Muscle layer of colon (tissue), 2 donors: Measurements from ENCODE around the gene RAB7B.

Source experiments
- H3K27ac ChIP-seq: one replicate; pipeline ENCODE4 v1.7.0; 2013; ENCODE audit warnings: low read depth, mild to moderate bottlenecking, low read length, moderate library complexity
- H3K27me3 ChIP-seq, 2 donors: one replicate each; pipeline ENCODE4 v1.7.0; 2013; ENCODE audit warnings: low read length in 2 of 2, mild to moderate bottlenecking in 2 of 2; ENCODE audit not compliant: insufficient read depth in 2 of 2, control insufficient read depth in 1 of 2
- H3K36me3 ChIP-seq: one replicate; pipeline ENCODE4 v1.7.0; 2013; ENCODE audit warnings: mild to moderate bottlenecking, low read length; ENCODE audit not compliant: insufficient read depth
- H3K4me1 ChIP-seq: one replicate; pipeline ENCODE4 v1.7.0; 2013; ENCODE audit warnings: mild to moderate bottlenecking, low read length; ENCODE audit not compliant: insufficient read depth
- H3K4me3 ChIP-seq, 2 donors: one replicate each; pipeline ENCODE4 v1.7.0; 2013; ENCODE audit warnings: low read length in 2 of 2, low read depth in 1 of 2, mild to moderate bottlenecking in 1 of 2, moderate library complexity in 1 of 2
- H3K9ac ChIP-seq: one replicate; pipeline ENCODE4 v1.7.0; 2013; ENCODE audit warnings: low read length
- H3K9me3 ChIP-seq: one replicate; pipeline ENCODE4 v1.7.0; 2013; ENCODE audit warnings: mild to moderate bottlenecking, low read length
- donor health status: abdominal sarcoma.
- donor health status: Adenocarcinoma of cecum.

The RAB7B gene

DNA sequence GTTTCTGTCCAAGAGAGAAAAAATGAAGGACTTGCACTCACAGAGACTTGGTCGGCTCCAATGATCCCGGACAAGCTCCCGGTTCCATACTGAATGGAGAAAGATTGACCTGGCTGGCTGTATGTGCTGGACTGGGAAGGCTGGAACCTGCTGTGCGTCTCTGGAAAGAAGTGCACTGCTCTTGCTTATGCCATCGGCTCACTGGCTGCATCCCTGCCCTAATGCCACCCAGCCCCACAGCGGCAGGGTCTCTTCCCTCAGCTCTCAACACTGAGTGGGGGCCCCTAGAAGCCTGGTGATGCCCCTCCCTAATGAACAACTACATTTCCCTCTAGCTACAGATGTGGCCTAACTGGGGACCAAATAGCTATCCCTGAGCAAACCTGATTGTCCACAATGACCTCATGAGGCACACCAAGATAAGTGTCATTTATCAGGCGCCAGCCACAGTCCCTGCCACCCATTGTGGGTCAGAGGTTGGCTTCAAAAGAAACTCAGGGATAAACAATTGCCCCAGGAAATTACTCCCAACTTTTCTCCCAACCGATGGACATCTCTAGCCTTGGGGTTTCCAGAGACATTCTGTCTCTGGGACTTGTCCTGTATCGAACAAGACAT lies 17.9 kb upstream of the RAB7B start:
- H3K36me3 ChIP-seq: no peaks in the 10 kb centered on the region
- no peak overlapping the region for H3K27ac ChIP-seq
- no peak overlapping the region for H3K4me3 ChIP-seq
- H3K4me1 ChIP-seq: no peaks in the 10 kb centered on the region
- H3K27me3 ChIP-seq: no peaks in the 10 kb centered on the region
- H3K9ac ChIP-seq: no peak overlapping the region
- H3K9me3 ChIP-seq: no peaks in the 10 kb centered on the region

DNA sequence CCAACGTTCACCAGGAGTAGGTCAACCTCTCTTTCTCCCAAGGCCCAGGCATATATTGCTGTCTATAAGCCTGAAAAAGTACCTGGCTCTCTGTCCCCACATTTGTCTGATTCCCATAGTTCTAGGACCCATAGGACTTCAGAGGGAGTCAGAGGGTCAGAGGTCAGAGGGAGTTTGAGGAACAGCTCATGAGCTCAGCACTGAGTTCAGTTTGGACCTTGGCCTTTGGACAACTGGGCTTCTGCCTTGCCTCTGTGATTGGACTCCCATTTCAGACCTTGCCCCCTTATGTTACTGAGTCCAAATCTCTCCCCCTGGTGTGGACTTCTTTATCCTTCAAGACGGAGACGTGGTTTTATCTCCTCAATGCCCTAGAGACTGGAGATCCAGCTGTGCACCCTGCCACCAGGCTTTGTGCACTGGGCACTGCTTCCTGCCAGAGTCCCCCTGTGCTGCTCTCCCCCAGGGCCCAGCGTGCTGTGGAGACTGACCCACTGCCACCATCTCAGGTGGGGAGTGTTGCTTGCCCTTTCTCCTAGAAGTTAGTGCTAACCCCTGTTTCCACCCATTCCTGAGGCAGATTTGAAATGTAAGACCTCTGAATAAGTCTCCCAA lies 17.3 kb upstream of the RAB7B start:
- Histone ChIP-seq H3K9ac (no peak overlapping the region), H3K27me3 (no peaks in the 10 kb centered on the region), H3K27ac (no peak overlapping the region), H3K4me1 (no peaks in the 10 kb centered on the region), H3K36me3 (no peaks in the 10 kb centered on the region), H3K4me3 (no peak overlapping the region), H3K9me3 (no peaks in the 10 kb centered on the region)

DNA sequence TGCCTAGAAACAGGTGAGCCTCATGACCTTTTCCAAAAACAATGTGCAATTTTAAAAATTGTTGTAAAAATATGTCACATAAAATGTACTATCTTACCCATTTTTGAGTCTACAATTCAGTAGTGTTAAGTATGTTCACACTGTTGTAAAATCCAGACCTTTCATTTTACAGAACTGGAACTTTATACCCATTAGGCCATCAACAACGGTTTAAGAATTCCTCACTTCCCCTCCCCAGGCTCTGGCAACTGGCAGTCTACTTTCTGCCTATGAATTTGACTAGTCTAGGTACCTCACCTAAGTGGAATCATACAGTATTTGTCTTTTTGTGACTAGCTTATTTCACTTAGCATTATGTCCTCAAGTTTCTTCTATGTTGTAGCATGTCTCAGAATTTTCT lies 11.9 kb upstream of the RAB7B start:
- no peak overlapping the region for H3K4me3 ChIP-seq
- H3K9ac ChIP-seq: no peak overlapping the region
- H3K4me1 ChIP-seq: no peaks in the 10 kb centered on the region
- no peaks in the 10 kb centered on the region for H3K36me3 ChIP-seq
- no peaks in the 10 kb centered on the region for H3K9me3 ChIP-seq
- no peak overlapping the region for H3K27ac ChIP-seq
- H3K27me3 ChIP-seq: no peaks in the 10 kb centered on the region

DNA sequence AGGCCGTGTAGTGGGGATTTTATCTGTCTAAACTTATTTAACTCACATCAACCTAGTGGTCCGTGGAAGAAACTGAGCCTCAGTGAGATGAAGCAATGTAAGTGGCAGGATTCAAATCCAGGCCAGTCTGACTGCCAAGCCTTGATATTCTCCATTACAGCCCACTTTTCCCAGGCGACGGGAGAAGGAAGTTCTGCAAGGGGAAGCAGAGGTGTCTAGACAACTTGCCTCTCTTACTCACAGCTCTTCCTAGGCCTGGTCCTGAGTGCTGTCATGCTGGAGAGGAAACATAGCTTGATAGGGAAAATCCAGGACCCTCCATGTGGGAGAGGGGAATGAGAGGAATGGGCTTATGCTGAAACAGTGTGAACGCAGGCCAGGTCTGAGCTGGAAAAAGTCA lies 11.4 kb upstream of the RAB7B start:
- no peak overlapping the region for H3K4me3 ChIP-seq
- no peak overlapping the region for H3K27ac ChIP-seq
- H3K4me1 ChIP-seq: no peaks in the 10 kb centered on the region
- no peaks in the 10 kb centered on the region for H3K36me3 ChIP-seq
- H3K9me3 ChIP-seq: no peaks in the 10 kb centered on the region
- no peaks in the 10 kb centered on the region for H3K27me3 ChIP-seq
- no peak overlapping the region for H3K9ac ChIP-seq

DNA sequence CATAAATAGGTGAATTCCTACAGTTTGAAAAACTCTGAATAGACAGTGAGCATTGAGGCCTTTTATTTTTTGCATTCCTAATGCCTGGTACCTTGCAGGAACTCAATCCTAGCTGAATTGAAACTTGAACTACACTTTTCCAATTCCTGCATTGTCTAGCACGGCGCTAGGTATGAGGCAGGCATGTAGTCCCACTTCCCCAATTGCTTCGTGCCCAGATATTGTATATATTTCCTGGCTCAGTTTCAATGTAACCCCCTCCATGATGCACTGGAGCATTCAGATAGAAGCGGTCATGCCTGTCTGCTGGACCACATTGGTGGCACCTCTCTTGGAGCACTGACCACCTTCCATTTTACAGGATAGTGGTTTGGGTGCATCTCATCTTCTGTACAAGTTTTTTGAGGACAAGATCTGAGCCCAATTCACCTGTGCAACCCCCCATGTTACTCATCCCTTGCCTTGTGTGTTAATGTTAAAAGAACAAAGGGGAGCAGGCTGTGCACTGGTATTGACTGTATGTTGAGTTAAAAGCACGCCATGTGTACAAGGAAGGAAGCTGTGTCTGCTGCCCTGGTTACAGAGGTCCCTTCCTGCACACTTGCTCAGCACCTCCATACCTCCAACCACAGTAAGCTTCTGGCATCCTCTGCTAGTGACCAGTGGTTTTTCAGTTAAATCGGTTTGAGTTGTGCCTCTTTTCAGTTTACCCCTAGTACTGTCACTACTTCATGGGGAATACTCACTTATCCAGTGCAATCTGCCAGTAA lies 10.0 kb upstream of the RAB7B start:
- Histone ChIP-seq H3K4me3 (no peak overlapping the region), H3K36me3 (no peaks in the 10 kb centered on the region), H3K27me3 (no peaks in the 10 kb centered on the region), H3K4me1 (no peaks in the 10 kb centered on the region), H3K9ac (no peak overlapping the region), H3K27ac (no peak overlapping the region), H3K9me3 (no peaks in the 10 kb centered on the region)

DNA sequence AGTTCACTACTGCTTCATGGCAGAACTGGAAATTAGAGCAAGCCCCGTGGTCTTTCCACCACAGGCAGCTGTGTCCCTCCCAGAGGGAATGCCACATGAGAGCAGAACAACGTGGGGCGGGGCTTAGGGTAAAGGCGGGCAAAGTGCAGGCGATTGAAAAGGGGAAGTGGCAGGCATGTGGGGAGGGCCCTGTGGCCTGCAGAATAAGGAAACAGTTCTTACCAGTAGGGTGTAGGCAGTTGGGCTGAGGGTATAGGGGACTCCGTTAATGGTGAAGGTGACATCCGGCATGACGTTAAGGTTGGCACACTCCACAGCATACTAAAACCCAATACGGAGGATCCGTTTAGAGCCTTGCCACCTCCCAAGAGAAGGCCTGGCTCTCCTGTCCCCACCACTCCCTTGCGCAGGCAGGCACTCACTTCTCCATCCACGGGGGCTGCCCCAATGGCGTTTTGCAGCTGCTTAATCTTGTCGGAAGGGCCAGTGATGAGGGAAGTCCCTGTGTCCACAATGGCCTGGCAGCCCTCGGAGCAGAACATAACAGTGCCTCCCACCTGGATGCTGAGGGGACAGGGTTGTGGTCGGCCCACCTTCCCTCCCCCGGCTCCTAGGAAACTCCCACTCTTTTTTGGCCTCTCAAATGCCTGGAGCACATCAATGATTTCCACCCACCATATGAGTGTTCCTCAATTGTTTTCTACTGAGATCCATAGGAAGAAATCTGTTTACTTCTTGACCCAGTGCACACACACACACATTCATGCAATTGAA lies 9.1 kb upstream of the RAB7B start:
- no peaks in the 10 kb centered on the region for H3K36me3 ChIP-seq
- no peaks in the 10 kb centered on the region for H3K4me1 ChIP-seq
- H3K9ac ChIP-seq: no peak overlapping the region
- H3K4me3 ChIP-seq: no peak overlapping the region
- H3K27me3 ChIP-seq: no peaks in the 10 kb centered on the region
- no peak overlapping the region for H3K27ac ChIP-seq
- H3K9me3 ChIP-seq: no peaks in the 10 kb centered on the region

DNA sequence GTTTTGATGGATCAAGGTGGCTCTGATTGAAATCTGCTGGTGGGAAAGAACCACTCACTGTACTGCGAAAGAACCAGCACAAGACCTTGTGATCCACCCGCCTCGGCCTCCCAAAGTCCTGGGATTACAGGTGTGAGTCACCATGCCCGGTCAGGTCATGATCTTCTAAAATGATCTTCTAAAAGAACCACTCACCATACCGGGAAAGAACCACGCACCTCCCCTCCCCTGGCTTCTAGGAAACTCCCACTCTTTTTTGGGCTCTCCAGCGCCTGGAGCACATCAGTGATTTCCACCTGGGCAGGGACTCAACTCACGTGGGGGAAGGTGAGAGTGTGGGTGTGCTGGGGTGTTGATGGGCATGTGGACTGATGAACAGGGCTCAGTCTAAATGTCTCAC lies 7.9 kb upstream of the RAB7B start:
- no peaks in the 10 kb centered on the region for H3K9me3 ChIP-seq

DNA sequence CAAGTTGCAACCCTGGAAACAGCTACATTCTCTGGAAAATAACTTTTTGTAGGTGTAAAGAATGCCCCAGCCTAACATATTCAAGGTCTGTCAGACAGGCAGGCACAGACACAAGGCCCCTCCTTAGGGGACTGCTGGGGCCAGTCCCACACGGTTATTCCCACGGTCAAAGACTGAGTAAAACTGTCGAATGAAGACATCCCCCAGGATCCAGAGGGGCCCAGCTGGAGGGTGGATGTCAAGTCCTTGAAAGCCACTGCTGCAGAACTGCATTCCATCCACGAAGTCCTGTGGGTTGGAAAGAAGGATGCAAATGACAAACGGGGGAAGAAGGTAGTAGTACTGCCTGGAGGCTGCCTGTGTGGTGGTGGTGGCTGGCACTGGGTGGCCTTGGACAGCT lies 6.9 kb upstream of the RAB7B start:
- Histone ChIP-seq H3K36me3 (no peaks in the 10 kb centered on the region), H3K4me3 (no peak overlapping the region), H3K9me3 (no peaks in the 10 kb centered on the region), H3K4me1 (no peaks in the 10 kb centered on the region), H3K27ac (no peak overlapping the region), H3K27me3 (no peaks in the 10 kb centered on the region), H3K9ac (no peak overlapping the region)

More for the DNA sequence above, 7.9 kb upstream of the RAB7B start:
- Histone ChIP-seq H3K27me3 (no peaks in the 10 kb centered on the region), H3K4me3 (no peak overlapping the region), H3K4me1 (no peaks in the 10 kb centered on the region), H3K9ac (no peak overlapping the region), H3K36me3 (no peaks in the 10 kb centered on the region), H3K27ac (no peak overlapping the region)

DNA sequence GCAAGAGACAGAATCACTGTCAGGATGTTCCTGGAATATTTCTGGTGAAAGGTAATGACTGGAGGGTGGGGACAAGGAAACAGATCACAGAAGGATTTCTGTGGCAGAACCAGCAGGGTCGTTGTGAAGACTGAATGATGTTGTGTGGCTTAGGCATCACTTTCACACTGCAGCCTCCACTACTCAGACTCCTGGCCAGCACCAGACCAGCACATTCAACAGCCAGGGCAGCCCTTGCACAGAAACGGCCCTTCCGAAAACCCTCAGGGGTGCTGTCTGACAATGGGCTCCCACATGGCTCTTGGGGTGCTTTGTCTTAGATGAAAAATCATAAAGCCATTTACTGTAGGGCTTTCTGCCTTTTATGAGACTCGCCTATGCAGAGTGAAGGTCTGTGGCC lies 3.8 kb upstream of the RAB7B start:
- Histone ChIP-seq H3K9ac (no peak overlapping the region), H3K27ac (no peak overlapping the region), H3K4me3 (no peak overlapping the region), H3K27me3 (no peaks in the 10 kb centered on the region), H3K4me1 (peaks cover 13% of the 10 kb centered on the region), H3K9me3 (no peaks in the 10 kb centered on the region), H3K36me3 (no peaks in the 10 kb centered on the region)

DNA sequence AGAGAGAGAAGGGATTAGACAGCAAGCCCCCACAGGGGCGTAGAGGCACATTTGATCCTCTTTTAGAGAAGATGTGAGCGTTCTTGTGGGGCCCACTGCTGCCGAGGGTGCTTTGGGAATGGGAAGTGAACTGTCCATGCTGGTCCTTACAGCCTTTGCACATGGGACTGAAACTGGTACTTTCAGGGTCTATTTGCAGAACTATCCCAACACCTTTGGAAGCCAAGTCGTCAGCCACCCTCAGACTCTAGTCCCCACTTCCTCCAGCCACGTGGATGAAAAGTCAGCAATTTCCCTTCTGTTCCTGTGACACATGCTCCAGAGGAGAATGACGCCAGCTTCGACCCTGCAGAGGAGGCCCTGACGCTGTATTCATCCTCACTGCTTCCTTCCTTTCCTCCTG lies 2.6 kb upstream of the RAB7B start:
- Histone ChIP-seq H3K9ac (no peak overlapping the region), H3K27ac (no peak overlapping the region), H3K4me1 (peaks cover 15% of the 10 kb centered on the region)

DNA sequence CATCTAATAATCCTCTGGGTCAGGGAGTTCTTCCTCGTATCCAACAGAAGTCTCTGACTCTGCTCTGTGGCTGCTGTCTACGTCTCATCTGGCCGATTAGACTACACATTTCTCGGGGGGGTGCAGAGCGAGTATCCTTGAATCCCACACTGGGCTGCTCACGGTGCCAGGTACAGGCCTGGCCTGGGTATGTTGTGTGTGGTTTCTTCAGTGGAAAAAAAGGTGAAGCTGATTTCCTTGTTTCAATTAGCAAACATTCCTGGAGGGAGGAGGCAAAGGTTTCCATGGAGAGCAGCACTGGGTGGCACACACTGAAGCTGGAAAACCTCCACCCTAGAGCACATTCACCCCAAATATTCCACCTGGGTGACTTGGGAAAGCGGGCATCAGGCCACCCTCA lies 2.0 kb upstream of the RAB7B start:
- Histone ChIP-seq H3K4me3 (no peak overlapping the region), H3K9me3 (no peaks in the 10 kb centered on the region), H3K9ac (no peak overlapping the region), H3K36me3 (no peaks in the 10 kb centered on the region), H3K4me1 (peaks cover 20% of the 10 kb centered on the region), H3K27ac (no peak overlapping the region), H3K27me3 (no peaks in the 10 kb centered on the region)

More for the DNA sequence above, 2.6 kb upstream of the RAB7B start:
- no peaks in the 10 kb centered on the region for H3K27me3 ChIP-seq
- no peaks in the 10 kb centered on the region for H3K36me3 ChIP-seq
- no peak overlapping the region for H3K4me3 ChIP-seq
- no peaks in the 10 kb centered on the region for H3K9me3 ChIP-seq
